NCI-H1930 (cell line): ENCODE measurements around the gene BNIP1.
A peak's percentile ranks its signal among the peaks of the same experiment; 100 is the strongest.
"Not testable (repeated sequence)": the region's sequence is repeated elsewhere in the genome, so short reads cannot be mapped to it uniquely, and the experiment has no call there.

Experiments
- DNase-seq, 2 experiments: peaks; one replicate each; lab custom pipeline; 2025; lab: John Stamatoyannopoulos, UW

Gene BNIP1, protein sequence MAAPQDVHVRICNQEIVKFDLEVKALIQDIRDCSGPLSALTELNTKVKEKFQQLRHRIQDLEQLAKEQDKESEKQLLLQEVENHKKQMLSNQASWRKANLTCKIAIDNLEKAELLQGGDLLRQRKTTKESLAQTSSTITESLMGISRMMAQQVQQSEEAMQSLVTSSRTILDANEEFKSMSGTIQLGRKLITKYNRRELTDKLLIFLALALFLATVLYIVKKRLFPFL

GRCh38 chr5:173144200-173145176 is at the start of gene BNIP1:
Gene BNIP1, plus strand, starts transcription at chr5:173144531. Its CDS starts 15 bp downstream, at chr5:173144546.
- peak; percentile 83 to 90 for DNase-seq

- no peak for DNase-seq
Measured at GRCh38 chr5:173098787-173099186, 45.5 kb upstream of the BNIP1 start.

GRCh38 chr5:173099461-173099860 is 44.9 kb upstream of the BNIP1 start:
- no peak for DNase-seq

DNA sequence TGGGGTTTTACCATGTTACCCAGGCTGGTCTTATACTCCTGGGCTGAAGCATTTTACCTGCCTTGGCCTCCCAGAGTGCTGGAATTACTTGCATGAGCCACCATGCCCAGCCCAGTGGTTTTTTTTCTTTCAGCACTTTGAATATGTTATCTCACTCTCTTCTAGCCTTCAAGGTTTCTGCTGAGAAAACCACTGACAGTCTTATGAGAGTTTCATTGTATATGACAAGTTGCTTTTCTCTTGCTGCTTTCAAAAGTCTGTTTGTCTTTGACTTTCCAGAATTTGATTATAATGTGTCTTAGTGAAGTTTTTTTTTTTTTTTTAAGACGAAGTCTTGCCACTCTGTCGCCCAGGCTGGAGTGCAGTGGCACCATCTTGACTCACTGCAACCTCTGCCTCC is 43.1 kb upstream of the BNIP1 start:
- no peak for DNase-seq

DNA sequence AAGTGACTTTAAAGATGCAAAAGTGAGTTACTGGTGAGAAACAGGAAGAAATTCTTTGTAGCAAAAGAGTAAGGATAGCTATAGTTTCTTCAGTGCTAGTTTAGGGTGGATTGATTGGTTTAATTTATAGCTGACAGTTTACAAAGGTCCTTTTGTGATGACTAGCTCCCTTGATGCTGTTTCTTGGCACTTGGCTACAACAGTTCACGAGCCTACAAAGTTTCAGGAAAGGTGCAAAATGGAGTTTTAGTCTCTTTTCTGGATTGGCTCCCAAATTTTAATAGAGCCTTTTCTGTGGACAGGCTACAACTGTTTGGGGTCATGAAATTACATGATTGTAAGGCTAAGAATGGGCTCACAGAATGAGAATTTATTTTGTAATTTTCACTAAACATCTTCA is 40.9 kb upstream of the BNIP1 start:
- DNase-seq = no peak

DNA sequence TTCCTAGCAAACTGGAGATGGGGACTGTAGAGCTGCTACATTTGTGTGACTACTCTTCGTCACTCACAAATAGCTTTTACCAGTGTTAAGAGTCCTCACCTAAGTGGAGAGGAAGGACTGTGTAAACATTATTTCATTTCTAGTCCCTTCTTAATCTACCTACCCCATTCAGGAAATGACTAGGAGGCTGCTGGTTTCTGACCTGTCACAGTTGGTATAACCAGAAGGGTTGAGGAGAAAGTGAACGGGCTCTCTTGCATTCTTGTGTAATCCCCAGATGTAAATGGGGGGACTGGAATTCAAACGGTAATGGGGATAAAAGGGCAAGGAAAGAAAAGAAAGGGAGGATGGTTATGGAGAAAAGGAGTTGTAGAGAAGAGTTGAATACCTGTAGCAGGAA is 35.4 kb upstream of the BNIP1 start:
- no peak for DNase-seq

DNA sequence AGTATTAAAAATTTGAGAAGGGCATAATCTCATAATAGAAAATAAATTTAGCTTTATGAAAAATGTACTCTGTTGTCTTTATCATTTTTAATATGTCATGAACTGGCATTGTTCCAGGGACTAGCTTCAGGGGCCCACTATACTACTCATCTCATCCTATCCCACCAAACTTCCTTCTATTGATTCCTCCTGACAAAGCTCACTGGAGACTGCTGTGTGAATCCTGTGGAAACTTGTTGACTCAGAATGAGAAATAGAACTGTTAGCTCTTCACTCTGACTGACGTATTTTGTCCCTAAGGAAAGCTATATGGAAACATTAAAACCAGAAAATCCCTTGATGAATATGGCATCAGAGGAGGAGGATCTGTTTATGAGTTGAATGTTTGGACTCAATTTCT is 29.8 kb upstream of the BNIP1 start:
- no peak for DNase-seq

DNA sequence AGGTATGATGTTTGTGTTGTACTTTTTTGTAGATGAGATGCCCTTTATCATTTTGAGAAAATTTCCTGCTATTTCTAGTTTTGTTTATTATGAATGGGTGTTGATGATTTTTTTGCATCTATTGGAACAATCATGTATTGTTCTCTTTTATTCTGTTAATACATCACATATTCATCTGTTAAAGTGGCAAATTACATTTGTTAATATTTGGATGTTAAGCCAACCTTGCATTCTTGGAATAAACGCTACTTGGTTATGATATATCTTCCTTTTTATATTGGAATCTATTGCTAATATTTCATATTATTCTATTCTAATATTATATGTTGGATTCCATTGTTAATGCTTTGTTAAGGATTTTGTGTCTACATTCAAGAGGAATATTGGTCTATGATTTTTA is 24.6 kb upstream of the BNIP1 start:
- no peak for DNase-seq

GRCh38 chr5:173123416-173123815 is 20.9 kb upstream of the BNIP1 start:
- no peak for DNase-seq

DNA sequence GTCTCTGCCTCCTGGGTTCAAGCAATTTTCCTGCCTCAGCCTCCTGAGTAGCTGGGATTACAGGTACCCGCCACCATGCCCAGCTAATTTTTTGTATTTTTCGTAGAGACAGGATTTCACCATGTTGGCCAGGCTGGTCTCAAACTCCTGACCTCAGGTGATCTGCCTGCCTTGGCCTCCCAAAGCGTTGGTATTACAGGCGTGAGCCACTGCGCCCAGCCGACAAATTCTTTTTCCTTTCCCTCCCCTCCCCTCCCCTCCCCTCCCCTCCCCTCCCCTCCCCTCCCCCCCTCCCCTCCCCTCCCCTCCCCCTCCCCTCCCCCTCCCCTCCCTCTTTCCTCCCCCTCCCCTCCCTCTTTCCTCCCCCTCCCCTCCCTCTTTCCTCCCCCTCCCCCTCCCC is 12.2 kb upstream of the BNIP1 start:
- DNase-seq = not testable (repeated sequence)

- no peak for DNase-seq
Measured at GRCh38 chr5:173138707-173139106, 5.6 kb upstream of the BNIP1 start.

DNA sequence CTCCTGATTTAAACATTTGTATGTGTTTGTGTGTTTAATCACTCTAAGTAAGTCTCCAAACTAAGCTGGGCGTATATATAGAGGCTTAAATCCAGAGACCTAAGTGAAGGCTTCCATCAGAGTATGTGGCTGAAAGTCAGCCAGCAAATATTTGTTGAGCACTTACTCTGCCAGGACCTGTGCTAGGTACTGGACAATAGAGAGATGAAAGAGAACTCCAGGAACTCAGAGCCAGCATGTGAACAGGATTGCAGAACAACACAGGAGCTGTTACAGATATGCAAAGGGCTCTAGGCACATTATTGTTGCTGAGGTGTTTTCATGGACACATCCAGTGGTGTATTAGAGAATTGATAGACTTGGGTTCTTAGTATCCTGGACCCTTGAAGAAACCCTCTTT is 4.7 kb upstream of the BNIP1 start:
- DNase-seq = no peak

GRCh38 chr5:173140769-173141168 is 3.6 kb upstream of the BNIP1 start:
- DNase-seq = no peak

DNA sequence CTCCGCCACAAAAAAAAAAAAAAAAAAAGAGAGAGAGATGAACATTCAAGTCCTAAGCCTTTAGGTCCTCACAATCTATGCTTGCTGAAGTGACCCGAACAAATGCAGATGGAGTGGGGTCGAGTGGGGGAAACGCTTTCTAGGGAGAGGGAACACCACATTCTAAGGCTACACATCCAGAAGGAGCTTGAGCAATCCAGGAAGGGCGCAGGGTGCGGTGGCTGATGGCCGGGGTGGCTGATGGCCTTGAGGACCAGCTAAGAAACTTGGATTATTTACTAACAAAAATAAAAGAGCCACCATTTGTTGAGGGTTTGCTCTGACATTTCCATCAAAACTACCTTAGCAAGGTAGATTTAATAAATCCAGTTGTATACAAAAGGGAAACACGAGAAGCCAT is 764 bp upstream of the BNIP1 start:
- DNase-seq = no peak

- DNase-seq = no peak
Measured at GRCh38 chr5:173148354-173148753, 4.0 kb downstream of the BNIP1 start.

DNA sequence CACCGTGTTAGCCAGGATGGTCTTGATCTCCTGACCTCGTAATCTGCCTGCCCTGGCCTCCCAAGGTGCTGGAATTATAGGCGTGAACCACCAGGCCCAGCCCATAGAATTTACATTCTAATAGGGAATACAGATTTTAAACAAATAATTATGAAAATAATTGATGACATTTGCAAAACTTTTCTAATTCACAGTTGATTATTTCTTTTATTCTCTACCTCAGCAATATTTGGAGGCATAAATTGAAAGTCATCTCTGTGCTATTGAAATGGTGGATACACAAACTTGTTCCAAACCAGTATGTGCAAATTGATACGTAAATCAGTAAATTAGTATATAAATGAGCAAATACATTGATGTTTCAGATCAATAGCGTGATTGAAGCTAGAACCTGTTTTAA is 8.2 kb downstream of the BNIP1 start:
- no peak for DNase-seq

DNA sequence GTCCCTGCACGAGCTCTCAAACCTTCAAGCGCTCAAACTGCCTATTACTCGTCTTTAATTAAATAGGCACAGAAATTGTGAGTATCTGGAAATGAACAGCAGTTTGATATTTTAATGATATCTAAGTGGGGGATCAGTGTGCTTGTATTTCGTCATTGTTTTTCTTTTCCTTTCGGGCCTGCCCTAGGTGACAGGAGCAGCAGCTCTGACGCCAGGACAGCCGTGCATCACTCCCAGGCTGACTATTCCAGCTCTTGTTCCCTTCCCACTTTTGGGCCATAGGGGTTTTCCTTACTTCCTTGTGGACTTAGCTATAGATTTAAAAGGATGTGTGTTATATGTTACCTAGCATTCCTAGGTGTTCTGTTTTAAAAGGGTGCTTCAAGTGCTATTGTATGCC is 9.5 kb downstream of the BNIP1 start:
- no peak for DNase-seq

GRCh38 chr5:173154619-173155018 is 10.3 kb downstream of the BNIP1 start:
- not testable (repeated sequence) for DNase-seq

DNA sequence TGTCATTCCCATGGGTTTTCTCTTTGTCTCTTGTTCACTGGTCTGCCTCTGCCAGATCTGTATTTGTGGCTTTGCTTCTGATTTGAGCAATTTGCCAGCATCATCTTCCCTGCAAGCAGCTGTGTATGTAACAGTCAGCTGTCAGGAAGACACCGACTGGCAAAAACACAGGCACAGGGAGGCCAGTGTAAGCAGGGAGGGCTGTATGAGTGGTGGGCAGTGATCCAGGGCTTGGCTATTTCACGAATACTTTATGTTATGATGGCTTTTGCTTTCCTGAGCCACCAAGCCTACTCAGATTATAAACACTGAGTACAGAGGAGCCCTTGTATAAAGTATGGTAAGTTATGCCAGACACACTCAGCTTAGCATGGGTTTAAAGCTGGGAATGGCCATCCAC is 11.6 kb downstream of the BNIP1 start:
- DNase-seq = no peak

DNA sequence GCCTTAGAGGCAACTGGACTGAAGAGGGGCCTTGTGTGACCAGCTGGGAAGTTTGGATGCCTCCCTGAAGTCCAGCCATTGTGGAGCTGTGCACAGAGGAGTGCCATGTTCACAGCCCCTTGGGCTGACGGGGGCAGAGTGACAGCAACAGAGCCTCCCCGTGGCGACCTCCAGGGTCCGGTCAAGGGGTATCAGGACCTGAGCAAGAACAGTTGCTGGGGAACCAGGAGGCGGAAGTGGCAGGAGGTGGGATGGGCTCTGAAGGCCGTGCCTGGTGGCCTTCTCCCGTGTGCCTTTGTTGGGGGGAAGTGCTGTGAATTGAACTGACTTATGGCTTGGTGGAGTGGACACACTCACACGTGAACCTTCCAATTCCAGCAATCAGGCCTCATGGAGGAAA is 14.0 kb downstream of the BNIP1 start:
- DNase-seq = no peak

DNA sequence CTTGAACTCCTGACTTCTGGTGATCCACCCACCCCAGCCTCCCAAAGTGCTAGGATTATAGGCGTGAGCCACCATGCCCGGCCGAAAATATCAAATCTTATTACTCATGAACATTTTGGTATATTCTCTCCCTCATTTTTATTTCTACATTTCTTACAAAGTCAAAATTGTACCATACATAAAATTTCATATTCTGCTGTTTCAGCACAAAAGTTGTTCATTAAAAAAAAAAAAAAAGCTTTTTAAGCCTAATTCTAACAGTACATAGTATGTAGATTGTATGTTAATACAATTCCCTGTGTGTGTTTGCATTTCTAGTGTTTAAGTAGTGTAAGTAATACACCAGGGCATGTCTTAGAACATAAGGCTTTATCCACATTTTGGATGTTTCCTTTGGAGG is 14.9 kb downstream of the BNIP1 start:
- no peak for DNase-seq

- DNase-seq = no peak
Measured at GRCh38 chr5:173161148-173161547, 16.8 kb downstream of the BNIP1 start.

DNA sequence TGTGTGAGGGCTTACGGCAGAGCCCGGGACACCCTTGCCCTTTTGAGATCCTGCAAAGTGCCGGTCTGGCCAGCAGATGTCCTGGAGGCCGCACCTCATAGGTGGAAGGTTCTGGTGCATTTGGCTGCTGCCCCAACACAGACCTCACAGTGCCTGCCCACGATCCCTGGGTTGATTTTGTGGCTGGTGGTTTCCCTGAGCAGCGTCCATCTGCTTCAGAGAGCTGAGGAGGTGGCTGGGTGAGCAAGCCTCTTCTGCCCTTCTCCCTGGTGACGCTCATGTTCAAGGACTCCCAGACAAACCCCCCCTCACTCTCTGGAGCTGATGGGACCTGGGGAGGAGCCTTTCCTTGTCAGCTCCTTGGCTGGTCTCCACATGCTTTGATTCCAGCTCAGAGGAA is 18.9 kb downstream of the BNIP1 start:
- DNase-seq = no peak
